ENCODE measurements around the gene ELOVL1.

ELOVL1 gene

GRCh38 chr1:43331688-43332087 lies 36.1 kb downstream of the ELOVL1 start:
- DNase-seq (ENCODE audit: low read depth in 2 of 2, low spot score in 1 of 2): no peak

- peak; percentile 4 to 31 for DNase-seq (ENCODE audit: low read depth in 2 of 2, low spot score in 1 of 2)
Observed at GRCh38 chr1:43329995-43330751, 37.6 kb downstream of the ELOVL1 start.

GRCh38 chr1:43327549-43328292 lies 40.1 kb downstream of the ELOVL1 start:
- no peak for DNase-seq (ENCODE audit: low read depth in 2 of 2, low spot score in 1 of 2)

DNA sequence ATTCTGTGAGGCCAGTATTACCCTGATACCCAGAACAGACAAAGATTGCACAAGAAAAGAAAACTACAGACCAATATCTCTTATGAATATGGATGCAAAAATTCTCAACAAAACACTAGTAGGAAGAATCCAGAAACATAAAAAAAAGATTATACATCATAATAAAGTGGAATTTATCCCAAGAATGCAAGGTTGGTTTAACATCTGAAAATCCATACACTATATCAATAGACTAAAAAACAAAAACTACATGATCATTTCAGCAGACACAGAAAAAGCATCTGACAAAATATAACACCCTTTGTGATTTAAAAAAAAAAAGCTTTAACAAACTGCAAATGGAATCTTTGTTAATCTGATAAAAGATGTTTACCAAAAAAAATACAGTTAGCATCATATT lies 42.4 kb downstream of the ELOVL1 start:
- no peak for DNase-seq (ENCODE audit: low read depth in 2 of 2, low spot score in 1 of 2)

DNA sequence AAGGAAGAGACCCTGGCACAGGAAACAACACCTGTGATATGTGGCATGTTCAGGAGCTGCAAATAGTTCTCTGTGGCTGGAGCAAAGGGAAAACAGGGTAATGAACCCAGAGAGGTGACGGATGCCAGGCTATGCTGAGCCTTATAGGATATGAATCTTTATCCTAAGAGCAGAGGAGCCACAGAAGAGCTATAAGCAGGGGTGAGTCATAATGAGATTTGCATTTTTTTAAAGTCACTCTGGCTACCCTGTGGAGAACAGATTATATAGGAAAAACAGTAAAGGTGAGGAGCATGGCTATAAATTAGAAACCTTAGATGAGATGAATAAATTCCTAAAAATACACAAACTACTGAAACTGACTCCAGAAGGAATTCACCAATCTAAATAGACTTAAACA lies 43.0 kb downstream of the ELOVL1 start:
- no peak for DNase-seq (ENCODE audit: low read depth in 2 of 2, low spot score in 1 of 2)

GRCh38 chr1:43322506-43322905 lies 45.3 kb downstream of the ELOVL1 start:
- DNase-seq (ENCODE audit: low read depth in 2 of 2, low spot score in 1 of 2): no peak

GRCh38 chr1:43321331-43321891 lies 46.4 kb downstream of the ELOVL1 start:
- no peak for DNase-seq (ENCODE audit: low read depth in 2 of 2, low spot score in 1 of 2)

- DNase-seq (ENCODE audit: low read depth in 2 of 2, low spot score in 1 of 2): no peak
Observed at GRCh38 chr1:43319766-43320165, 48.0 kb downstream of the ELOVL1 start.

GRCh38 chr1:43319288-43319687 lies 48.5 kb downstream of the ELOVL1 start:
- DNase-seq (ENCODE audit: low read depth in 2 of 2, low spot score in 1 of 2): no peak

DNA sequence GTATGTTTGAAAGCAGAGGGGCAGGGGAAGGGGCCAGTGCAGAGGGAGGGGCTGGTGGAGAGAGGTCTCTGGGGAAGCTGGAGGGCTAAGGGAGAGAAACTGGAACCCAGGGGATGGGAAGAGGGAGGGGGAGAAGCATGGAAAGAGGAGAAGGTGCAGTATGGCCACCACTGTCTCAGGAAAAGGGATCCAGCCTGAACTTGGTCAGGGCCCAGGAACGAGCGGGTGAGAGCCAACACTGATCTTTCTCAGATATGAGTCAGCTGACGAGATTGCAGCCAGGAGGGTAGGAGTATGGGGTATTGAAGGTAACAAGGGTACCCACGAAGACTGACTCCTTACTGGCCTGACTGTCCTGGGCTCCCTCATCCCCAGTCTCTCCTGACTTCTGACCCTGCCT lies 49.0 kb downstream of the ELOVL1 start:
- DNase-seq (ENCODE audit: low read depth in 2 of 2, low spot score in 1 of 2): no peak

DNA sequence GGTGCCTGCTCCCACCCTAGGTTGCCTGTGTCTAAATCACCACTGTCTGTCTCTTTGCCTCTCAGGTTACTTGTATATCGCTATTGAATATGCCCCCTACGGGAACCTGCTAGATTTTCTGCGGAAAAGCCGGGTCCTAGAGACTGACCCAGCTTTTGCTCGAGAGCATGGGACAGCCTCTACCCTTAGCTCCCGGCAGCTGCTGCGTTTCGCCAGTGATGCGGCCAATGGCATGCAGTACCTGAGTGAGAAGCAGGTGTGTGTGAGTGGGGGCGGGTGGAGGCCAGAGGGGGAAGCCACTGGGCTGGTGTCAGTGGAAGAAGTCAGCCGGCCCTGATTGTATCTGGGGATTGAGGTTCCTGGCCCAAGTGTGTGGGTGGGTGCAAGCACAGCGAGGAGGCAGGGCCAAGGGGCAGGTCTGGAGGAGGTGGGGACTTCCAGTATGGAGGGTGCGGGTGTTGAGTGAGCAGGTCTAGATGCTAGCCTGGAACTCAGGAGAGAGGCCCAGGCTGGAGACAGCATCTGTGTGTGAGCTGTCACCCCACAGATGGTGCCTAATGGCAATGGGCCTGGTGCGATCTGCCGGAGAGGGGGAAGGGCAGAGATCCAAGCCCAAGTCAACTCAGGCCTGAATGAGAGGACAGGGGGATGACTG lies 49.9 kb downstream of the ELOVL1 start:
- no peak for DNase-seq (ENCODE audit: low read depth in 2 of 2, low spot score in 1 of 2)

GRCh38 chr1:43316738-43317520 lies 50.9 kb downstream of the ELOVL1 start:
- DNase-seq (ENCODE audit: low read depth in 2 of 2, low spot score in 1 of 2): no peak

DNA sequence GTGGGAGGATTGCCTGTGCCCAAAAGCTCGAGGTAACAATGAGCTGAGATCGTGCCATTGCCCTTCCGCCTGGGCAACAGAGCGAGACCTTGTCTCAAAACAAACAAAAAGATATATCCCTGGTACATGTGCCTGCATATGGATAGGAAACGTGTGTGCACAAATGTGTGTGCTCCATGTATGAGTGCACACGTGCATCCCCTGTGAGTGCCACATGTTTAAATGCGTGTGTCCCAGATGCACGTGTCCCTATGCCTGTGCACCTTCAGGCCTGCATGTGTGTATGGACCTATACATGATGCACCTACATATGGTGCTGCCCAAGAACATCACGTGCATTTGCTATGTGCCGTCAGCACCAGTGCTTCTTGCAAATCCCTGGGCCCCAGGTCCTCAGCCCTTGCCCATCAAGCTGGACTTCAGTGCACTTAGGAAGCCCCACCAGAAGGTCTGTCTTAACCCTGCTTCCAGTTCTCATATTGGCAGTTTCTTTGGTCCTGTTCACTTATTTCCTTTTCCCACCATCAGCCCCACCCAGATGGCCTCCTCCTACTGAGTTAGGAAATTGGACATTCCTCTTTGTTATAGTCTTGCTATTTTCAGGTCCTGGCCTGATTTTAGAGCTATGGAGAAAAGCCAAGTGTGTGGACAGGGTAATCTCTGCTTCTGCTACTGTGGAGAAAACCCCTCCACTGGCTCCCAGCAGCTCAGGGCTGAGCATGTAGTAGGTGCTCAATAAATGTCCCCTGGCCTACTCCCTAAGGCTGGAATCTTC lies 51.7 kb downstream of the ELOVL1 start:
- DNase-seq (ENCODE audit: low read depth in 2 of 2, low spot score in 1 of 2): no peak

GRCh38 chr1:43315481-43315880 lies 52.3 kb downstream of the ELOVL1 start:
- no peak for DNase-seq (ENCODE audit: low read depth in 2 of 2, low spot score in 1 of 2)

DNA sequence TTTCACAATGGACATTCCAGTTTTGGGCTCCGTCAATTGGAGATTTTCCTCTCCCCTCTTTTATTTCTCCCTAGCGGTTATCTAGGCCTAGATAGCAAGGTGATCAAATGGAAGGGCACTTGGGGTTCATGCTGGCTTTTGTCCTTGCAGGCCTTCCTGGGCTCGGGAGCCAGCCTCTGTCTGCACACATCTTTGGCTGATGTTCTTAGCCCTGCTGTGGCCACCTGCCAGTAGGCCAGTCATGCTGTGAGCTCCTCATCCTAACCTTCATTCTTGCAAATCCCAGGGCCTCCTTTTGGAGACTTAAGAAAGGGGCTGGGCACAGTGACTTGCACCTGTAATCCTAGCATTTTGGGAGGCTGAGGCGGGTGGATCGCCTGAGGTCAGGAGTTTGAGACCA lies 53.6 kb downstream of the ELOVL1 start:
- DNase-seq (ENCODE audit: low read depth in 2 of 2, low spot score in 1 of 2): no peak

- no peak for DNase-seq (ENCODE audit: low read depth in 2 of 2, low spot score in 1 of 2)
Observed at GRCh38 chr1:43313771-43314170, 54.0 kb downstream of the ELOVL1 start.

All from stimulated activated CD8-positive, alpha-beta memory T cell treated with anti-CD3 and anti-CD28 coated beads, Interleukin-4, amount 100 ng/mL, for 4 hours (primary cell).